Retina (tissue), 1 donor: ENCODE results near the gene CCDC141.
"Not testable (repeated sequence)": the region's sequence is repeated elsewhere in the genome, so short reads cannot be mapped to it uniquely, and the experiment has no call there.

Experiments
- DNase-seq: peaks from one replicate; pipeline ENCODE4 v3.0.0-alpha.2; 2016

The CCDC141 gene

GRCh38 chr2:179044500-179044899, 5.4 kb downstream of the CCDC141 start:
- DNase-seq: no peak

- DNase-seq: no peak
Measured at GRCh38 chr2:179037807-179038206, 12.1 kb downstream of the CCDC141 start.

- no peak for DNase-seq
Measured at GRCh38 chr2:179036353-179036905, 13.5 kb downstream of the CCDC141 start.

- DNase-seq: no peak
Measured at GRCh38 chr2:179031731-179032408, 18.1 kb downstream of the CCDC141 start.

GRCh38 chr2:179024445-179024844, 25.5 kb downstream of the CCDC141 start:
- DNase-seq: no peak

GRCh38 chr2:179022685-179023084, 27.3 kb downstream of the CCDC141 start:
- no peak for DNase-seq

GRCh38 chr2:179021258-179021657, 28.7 kb downstream of the CCDC141 start:
- DNase-seq: no peak

GRCh38 chr2:179020156-179020750, 29.7 kb downstream of the CCDC141 start:
- peak; percentile 22 for DNase-seq

- no peak for DNase-seq
Measured at GRCh38 chr2:179019260-179019659, 30.7 kb downstream of the CCDC141 start.

- DNase-seq: no peak
Measured at GRCh38 chr2:179017773-179018357, 32.1 kb downstream of the CCDC141 start.

- not testable (repeated sequence) for DNase-seq
Measured at GRCh38 chr2:179014189-179014588, 35.7 kb downstream of the CCDC141 start.

- DNase-seq: no peak
Measured at GRCh38 chr2:179005976-179006375, 44.0 kb downstream of the CCDC141 start.

GRCh38 chr2:178999476-178999875, 50.5 kb downstream of the CCDC141 start:
- no peak for DNase-seq

- DNase-seq: no peak
Measured at GRCh38 chr2:178998539-178998938, 51.4 kb downstream of the CCDC141 start.

- DNase-seq: no peak
Measured at GRCh38 chr2:178997477-178997876, 52.5 kb downstream of the CCDC141 start.

GRCh38 chr2:178997067-178997466, 52.9 kb downstream of the CCDC141 start:
- no peak for DNase-seq

GRCh38 chr2:178994264-178994663, 55.7 kb downstream of the CCDC141 start:
- no peak for DNase-seq

- DNase-seq: no peak
Measured at GRCh38 chr2:178993788-178994187, 56.1 kb downstream of the CCDC141 start.

GRCh38 chr2:178992719-178993118, 57.2 kb downstream of the CCDC141 start:
- not testable (repeated sequence) for DNase-seq

GRCh38 chr2:178990533-178991241, 59.2 kb downstream of the CCDC141 start:
- no peak for DNase-seq

GRCh38 chr2:178989424-178989823, 60.5 kb downstream of the CCDC141 start:
- DNase-seq: not testable (repeated sequence)

GRCh38 chr2:178982652-178983051, 67.3 kb downstream of the CCDC141 start:
- DNase-seq: not testable (repeated sequence)

- DNase-seq: no peak
Measured at GRCh38 chr2:178980815-178981214, 69.1 kb downstream of the CCDC141 start.
